Cardiac muscle cell (in vitro differentiated cells and primary cell): Measurements from ENCODE around the gene MACC1. TPM values are rescaled to one million over a fixed set of nuclear protein-coding genes. Genes with fewer than 3 reads are reported as not detected.

Experiments
- DNase-seq, 2 donors: peaks; one replicate each; pipeline versions ENCODE4 v3.0.0 to v3.0.0-alpha.2; 2010 to 2017; ENCODE audit warnings: low read depth in 1 of 2, low spot score in 1 of 2
- H3K27ac ChIP-seq: fragments of 200-600 bp; sonication (generic); 2 replicates; pipeline ENCODE4 v1.5.1; 2016
- H3K27me3 ChIP-seq: fragments of 200-600 bp; sonication (generic); 2 replicates; pipeline ENCODE4 v1.6.0; 2016; ENCODE audit warnings: control low read depth
- H3K36me3 ChIP-seq: fragments of 200-600 bp; sonication (generic); 2 replicates; pipeline ENCODE4 v1.5.1; 2016; ENCODE audit warnings: control low read depth
- H3K4me1 ChIP-seq: fragments of 200-600 bp; sonication (generic); 2 replicates; pipeline ENCODE4 v1.8.1; 2017; ENCODE audit warnings: low read depth, mild to moderate bottlenecking, mixed run types
- H3K4me3 ChIP-seq: fragments of 200-600 bp; sonication (generic); 2 replicates; pipeline ENCODE4 v1.5.1; 2016; ENCODE audit warnings: mild to moderate bottlenecking
- H3K9me3 ChIP-seq: fragments of 200-600 bp; sonication (generic); 2 replicates; pipeline ENCODE4 v1.5.1; 2017; ENCODE audit warnings: low read depth, mild to moderate bottlenecking, control low read depth
- polyA plus RNA-seq: library from polyadenylated mRNA; unstranded; fragments of >200 nt; fragmentation: Nextera tagmentation; extraction: Ambion mirVana; gene quantifications from 2 replicates; pipeline ENCODE4 v1.2.1, GENCODE V29; 2016
- total RNA-seq: library from RNA; depleted of rRNA; stranded (reverse); fragments of >200 nt; gene quantifications from 2 replicates; pipeline ENCODE4 v1.2.3, GENCODE V29; 2016
- TF ChIP-seq, protein P1 (sequence below): IDR thresholded peaks from 2 replicates; pipeline ENCODE4 v1.5.1; 2012; ENCODE audit warnings: low read depth, mild to moderate bottlenecking, low read length

MACC1 gene
- total and polyA plus RNA-seq, 2 experiments from 2014 or later = 0.06 TPM; not detected in 1

DNA sequence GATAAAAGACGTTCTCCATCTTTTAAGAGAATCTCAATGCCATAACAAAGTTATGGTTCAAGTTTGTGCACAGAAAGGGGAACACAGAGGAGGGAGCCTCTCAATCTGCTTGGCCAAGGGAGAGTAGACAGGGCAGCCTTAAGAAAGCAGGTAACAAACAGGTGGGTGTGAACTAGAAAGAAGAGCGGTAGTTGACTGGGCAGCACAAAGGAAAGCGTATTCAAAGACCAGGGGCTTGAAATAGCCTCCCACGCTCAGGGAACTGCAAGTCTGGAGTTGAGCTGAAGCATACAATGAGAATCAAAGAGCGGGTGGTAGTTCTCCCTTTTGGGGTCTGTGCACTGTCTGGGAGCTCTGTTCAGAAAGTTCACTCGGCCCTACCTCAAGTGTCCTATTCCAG, 18.9 kb upstream of the MACC1 start:
- Histone ChIP-seq H3K36me3 (no peaks in the 10 kb centered on the region), H3K4me3 (no peak overlapping the region), H3K9me3 (no peaks in the 10 kb centered on the region), H3K4me1 (no peaks in the 10 kb centered on the region), H3K27ac (no peak overlapping the region), H3K27me3 (no peaks in the 10 kb centered on the region)
- TF ChIP-seq, protein P1, sequence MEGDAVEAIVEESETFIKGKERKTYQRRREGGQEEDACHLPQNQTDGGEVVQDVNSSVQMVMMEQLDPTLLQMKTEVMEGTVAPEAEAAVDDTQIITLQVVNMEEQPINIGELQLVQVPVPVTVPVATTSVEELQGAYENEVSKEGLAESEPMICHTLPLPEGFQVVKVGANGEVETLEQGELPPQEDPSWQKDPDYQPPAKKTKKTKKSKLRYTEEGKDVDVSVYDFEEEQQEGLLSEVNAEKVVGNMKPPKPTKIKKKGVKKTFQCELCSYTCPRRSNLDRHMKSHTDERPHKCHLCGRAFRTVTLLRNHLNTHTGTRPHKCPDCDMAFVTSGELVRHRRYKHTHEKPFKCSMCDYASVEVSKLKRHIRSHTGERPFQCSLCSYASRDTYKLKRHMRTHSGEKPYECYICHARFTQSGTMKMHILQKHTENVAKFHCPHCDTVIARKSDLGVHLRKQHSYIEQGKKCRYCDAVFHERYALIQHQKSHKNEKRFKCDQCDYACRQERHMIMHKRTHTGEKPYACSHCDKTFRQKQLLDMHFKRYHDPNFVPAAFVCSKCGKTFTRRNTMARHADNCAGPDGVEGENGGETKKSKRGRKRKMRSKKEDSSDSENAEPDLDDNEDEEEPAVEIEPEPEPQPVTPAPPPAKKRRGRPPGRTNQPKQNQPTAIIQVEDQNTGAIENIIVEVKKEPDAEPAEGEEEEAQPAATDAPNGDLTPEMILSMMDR = no peak
- DNase-seq = no peak

DNA sequence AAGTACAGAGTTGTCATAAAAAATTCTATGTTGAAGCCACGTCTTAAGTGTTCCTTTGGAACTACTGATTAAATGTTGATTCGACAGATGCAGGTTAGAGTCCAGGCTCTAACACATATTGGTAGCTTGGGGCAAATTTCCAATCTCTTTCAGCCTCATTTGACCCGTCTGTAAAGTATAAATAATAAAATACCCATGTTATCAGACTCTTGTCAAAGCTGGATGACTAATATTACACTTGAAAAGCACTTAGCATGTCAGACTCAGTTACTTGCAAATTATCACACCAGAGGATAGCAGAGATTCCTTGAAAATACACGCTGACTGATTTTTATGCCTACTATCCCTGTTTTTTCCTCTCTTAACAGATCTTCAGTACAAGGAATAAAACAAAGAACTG, 18.1 kb upstream of the MACC1 start:
- H3K9me3 ChIP-seq = no peaks in the 10 kb centered on the region
- no peaks in the 10 kb centered on the region for H3K36me3 ChIP-seq
- TF ChIP-seq, protein P1 = no peak
- H3K27ac ChIP-seq = no peak overlapping the region
- H3K4me3 ChIP-seq = no peak overlapping the region
- H3K27me3 ChIP-seq = no peaks in the 10 kb centered on the region
- no peaks in the 10 kb centered on the region for H3K4me1 ChIP-seq
- no peak for DNase-seq

DNA sequence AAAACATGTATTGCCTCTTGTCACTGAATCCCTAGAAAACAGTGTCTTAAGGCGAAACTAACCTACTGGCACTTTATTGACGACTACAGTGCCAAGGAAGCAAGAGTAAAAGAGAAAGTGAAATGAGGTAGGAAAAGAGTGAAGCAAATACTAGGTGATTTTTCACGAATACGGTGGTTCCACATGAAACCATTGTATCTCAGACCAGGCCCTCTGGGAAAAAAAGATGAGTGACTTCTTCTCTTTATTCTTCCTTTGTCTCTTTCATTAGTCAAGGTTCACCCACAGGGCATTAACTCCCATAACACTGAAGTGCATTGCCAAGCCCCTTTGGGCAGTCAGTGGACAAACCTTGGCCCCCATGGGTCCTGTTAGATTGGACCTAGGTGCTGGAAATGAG, 16.2 kb upstream of the MACC1 start:
- Histone ChIP-seq H3K9me3 (no peaks in the 10 kb centered on the region), H3K27me3 (no peaks in the 10 kb centered on the region), H3K4me1 (no peaks in the 10 kb centered on the region), H3K4me3 (no peak overlapping the region), H3K27ac (no peak overlapping the region), H3K36me3 (no peaks in the 10 kb centered on the region)
- TF ChIP-seq, protein P1 = no peak
- DNase-seq = no peak

DNA sequence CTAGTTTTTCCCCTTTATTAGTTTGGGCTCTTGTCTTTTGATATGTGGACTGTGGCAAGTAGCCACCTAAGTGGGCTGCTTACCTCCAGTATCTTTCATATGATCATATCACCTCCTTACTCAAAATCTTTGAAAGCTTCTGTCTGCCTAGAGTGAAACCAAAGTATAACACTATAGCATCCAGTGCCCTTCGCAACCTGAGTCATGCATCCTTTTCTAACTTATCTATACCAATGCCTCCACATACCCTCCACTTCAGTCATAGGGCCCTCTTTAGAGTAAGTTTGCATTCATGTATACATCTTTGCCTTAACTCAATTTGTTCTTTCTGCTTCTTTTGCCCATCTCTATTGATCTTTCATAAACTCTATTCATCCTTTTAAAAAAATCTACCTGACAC, 15.7 kb upstream of the MACC1 start:
- Histone ChIP-seq H3K4me3 (no peak overlapping the region), H3K27me3 (no peaks in the 10 kb centered on the region), H3K27ac (no peak overlapping the region), H3K4me1 (no peaks in the 10 kb centered on the region), H3K9me3 (no peaks in the 10 kb centered on the region), H3K36me3 (no peaks in the 10 kb centered on the region)
- no peak for DNase-seq
- TF ChIP-seq, protein P1 = no peak

DNA sequence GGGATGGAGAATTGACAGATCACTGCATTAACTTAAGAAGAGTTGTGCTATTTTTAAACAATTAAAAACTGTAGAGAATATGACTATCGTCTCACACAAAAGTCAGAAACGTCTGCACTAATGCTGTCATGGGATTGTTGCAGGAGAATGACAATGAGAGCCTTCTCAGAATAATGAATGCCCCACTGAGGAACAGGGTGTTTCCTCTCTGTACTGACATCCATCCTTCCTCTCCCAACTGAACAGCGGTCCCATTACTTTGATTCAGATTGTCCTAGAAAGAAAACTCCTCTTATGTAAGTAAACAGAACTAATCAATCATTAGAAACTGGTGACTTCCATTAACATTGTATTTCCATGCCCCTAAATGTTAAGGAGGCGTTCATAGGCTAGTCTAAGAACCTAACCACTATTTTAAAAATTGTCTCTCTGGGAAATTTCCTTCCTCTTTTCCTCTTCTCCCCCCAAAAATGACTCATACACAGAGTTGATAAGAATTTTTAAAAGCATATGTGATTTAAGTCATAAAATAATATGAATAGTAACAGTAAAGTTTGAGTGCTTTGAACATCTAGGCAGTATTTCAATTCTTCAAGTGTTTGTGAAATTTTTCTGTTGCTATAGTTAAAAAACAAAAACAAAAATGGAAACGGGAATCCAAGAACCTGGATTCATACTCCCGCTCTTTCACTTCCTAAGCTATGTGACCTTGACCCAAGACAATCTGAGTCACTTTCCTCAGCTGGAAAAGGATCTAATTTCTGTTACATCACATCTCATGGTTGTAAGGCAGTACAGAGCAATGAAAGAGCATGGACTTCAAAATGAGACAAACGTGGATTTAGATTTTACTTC, 12.7 kb upstream of the MACC1 start:
- no peaks in the 10 kb centered on the region for H3K9me3 ChIP-seq
- H3K4me3 ChIP-seq = no peak overlapping the region
- H3K4me1 ChIP-seq = no peaks in the 10 kb centered on the region
- H3K27ac ChIP-seq = no peak overlapping the region
- no peaks in the 10 kb centered on the region for H3K27me3 ChIP-seq
- no peaks in the 10 kb centered on the region for H3K36me3 ChIP-seq
- peak in 1 of 2 donors; percentile 92 for DNase-seq
- TF ChIP-seq, protein P1 = no peak
